Right cardiac atrium (tissue), 5 donors: Measurements from ENCODE around the gene TIAM2. TPM values are rescaled to one million over a fixed set of nuclear protein-coding genes. Genes with fewer than 3 reads are reported as not detected.
"Not testable (repeated sequence)": the region's sequence is repeated elsewhere in the genome, so short reads cannot be mapped to it uniquely, and the experiment has no call there.

Experiments
- ATAC-seq, 2 donors: fragments of 200-7000 bp; cut with Tn5 transposase; one replicate each; pipeline versions ENCODE4 v1.8.0 to v1.9.1; 2020; ENCODE audit warnings: moderate library complexity in 2 of 2, mild to moderate bottlenecking in 1 of 2
- DNase-seq, 3 donors: peaks; one replicate each; pipeline ENCODE4 v3.0.0-alpha.2; 2020
- H3K27ac ChIP-seq: one replicate; pipeline ENCODE4 v1.5.1; 2013; ENCODE audit warnings: mild to moderate bottlenecking, low read length, control low read depth, moderate library complexity
- H3K27me3 ChIP-seq: one replicate; pipeline ENCODE4 v1.6.1; 2013; ENCODE audit not compliant: control insufficient read depth, insufficient read depth
- H3K4me1 ChIP-seq: one replicate; pipeline ENCODE4 v1.6.1; 2013; ENCODE audit warnings: low read length; ENCODE audit not compliant: control insufficient read depth, insufficient read depth
- H3K4me3 ChIP-seq: one replicate; pipeline ENCODE4 v1.5.1; 2013; ENCODE audit warnings: low read length, control low read depth
- H3K9me3 ChIP-seq: one replicate; pipeline ENCODE4 v1.6.1; 2013; ENCODE audit warnings: low read length; ENCODE audit not compliant: control insufficient read depth
- WGBS: extraction: QIAGEN DNeasy Blood & Tissue Kit; methylation state at CpG from one replicate; pipeline ENCODE4 v1.1.7; 2013; 5-methylcytosine and 5-hydroxymethylcytosine counted together
- intact Hi-C, 4 donors: fragments of 100-400 bp; cut with DNase I; formaldehyde crosslinking; loops; one replicate each; pipeline versions ENCODE4 v1.11.0 to v1.14.0; 2022 to 2023
- polyA plus RNA-seq: library from polyadenylated mRNA; stranded (reverse); fragments of 200-250 nt; gene quantifications from one replicate; pipeline ENCODE4 v1.2.3, GENCODE V29; 2013
- total RNA-seq, 4 donors: library from RNA; stranded (reverse); fragmentation: NEBNext Ultra II Directional; extraction: Animal tissue kit (Norgen Biotek cat#: 25700); gene quantifications; one replicate each; pipeline ENCODE4 v1.2.1, GENCODE V29; 2021
- donor health status: healthy with polysubstance abuse.
- donor health status: DM: no; HTN: yes; CAD: no.
- donor health status: DM: no; HTN: no; CAD: no.
- donor health status: DM: no; HTN: yes; CAD: no; lungs with severe emphysema.
- donor health status: DM: yes; HTN: yes; CAD: no.

TIAM2 gene
- total and polyA plus RNA-seq, 5 donors: 6.6 to 13.9 (median 11.8) TPM

DNA sequence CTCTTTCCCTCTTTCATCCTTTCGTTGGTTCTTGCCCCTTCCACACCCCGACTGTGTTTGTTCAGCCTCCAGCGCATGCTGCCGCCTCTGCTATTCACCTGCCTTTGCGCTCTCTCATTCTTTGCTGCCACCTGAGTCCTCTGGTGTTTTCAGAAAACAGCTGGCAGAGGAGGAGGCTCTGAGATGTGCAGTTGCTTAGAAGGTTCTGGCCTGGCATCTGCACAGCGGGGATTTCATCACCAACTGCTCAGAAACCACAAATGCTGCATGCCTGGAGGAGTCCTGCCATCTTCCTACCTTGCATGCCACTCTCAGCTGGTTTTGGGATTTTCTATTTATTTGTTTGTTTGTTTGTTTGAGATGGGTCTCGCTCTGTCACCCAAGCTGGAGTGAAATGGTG lies 229.5 kb downstream of the TIAM2 start:
- WGBS: 91% methylated on average over 7 of the region's 7 CpGs
- no peak for ATAC-seq

DNA sequence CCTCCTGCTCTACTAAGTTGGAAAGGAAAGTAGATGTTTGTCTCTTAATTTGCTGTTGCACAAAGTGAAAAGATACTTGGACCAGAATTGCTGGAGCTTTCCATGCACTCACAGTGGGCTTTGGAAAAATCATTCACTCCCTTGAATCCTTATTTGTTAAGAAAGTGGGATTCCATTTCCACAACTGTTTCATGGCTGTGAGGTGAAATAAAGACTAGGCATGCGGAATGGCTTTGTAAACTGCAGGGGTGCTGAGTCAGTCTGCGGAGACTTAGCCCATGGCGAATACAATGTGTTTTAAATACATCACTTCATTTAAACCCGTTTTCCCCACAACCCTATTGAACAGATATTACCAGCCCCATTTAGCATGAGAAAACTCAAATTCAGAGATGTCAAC lies 231.9 kb downstream of the TIAM2 start:
- Histone ChIP-seq H3K27ac (no peak overlapping the region), H3K9me3 (no peaks in the 10 kb centered on the region), H3K27me3 (no peaks in the 10 kb centered on the region), H3K4me1 (no peaks in the 10 kb centered on the region), H3K4me3 (no peak overlapping the region)
- ATAC-seq (no peak), DNase-seq (no peak)
- WGBS: 93% methylated on average over 4 of the region's 4 CpGs
- intact Hi-C loops: no loop called here

More for the DNA sequence above, 229.5 kb downstream of the TIAM2 start:
- no peaks in the 10 kb centered on the region for H3K27me3 ChIP-seq
- H3K27ac ChIP-seq: no peak overlapping the region
- DNase-seq: no peak
- intact Hi-C loops: no loop called here
- no peaks in the 10 kb centered on the region for H3K9me3 ChIP-seq
- no peaks in the 10 kb centered on the region for H3K4me1 ChIP-seq
- H3K4me3 ChIP-seq: no peak overlapping the region

DNA sequence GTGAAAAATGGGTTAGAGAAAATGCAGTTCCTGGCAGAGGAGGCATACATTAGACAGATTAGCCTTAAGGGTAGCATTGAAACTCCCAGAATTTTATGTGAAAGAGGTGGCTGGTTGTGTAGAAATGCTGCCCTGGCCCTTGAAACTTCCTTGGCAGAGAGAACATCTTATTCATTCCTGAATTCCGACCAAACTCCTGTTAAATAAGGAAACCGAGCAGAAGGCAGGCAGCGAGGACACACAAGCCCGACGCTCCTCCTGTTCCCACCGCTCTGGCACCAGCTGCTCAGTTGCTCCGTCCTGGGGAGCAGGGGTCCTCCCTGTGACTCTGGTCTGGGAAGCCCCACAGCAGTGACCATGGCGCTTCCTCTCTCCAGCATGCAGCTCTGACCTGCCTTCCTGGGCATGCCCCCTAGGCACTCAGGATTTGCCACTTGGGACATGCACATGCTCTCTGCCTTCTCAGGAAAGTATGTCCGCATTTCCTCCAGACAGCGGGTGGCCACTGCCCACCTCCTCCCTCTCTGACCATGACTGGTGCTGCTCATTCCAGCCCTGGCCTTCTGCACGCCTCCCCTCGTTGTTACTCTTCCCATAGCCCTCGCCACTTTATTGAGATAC lies 233.5 kb downstream of the TIAM2 start:
- H3K4me1 ChIP-seq: no peaks in the 10 kb centered on the region
- H3K4me3 ChIP-seq: no peak overlapping the region
- no peaks in the 10 kb centered on the region for H3K27me3 ChIP-seq
- no peak overlapping the region for H3K27ac ChIP-seq
- DNase-seq: no peak
- intact Hi-C loops: no loop called here
- no peaks in the 10 kb centered on the region for H3K9me3 ChIP-seq
- peak; percentile 44 to 48 for ATAC-seq
- 66% methylated on average over 13 of the region's 13 CpGs for WGBS

DNA sequence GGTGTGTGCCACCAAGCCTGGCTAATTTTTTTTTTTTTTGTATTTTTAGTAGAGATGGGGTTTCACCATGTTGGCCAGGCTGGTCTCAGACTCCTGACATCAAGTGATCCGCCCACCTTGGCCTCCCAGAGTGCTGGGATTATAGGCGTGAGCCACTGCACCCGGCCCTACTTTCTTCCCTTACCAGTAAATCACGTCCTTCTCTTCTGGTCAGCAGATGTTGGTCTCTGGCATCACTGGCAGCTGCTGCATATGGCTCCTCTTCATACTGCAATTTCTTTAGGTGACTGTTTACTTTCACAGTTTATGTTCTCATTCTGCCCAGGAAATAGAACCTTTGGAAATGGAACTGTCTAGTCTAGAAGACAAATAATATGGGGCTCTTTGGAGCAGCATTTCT lies 235.9 kb downstream of the TIAM2 start:
- intact Hi-C loops, H3K9me3 ChIP-seq, H3K27ac ChIP-seq, H3K27me3 ChIP-seq, ATAC-seq, DNase-seq, H3K4me1 ChIP-seq, H3K4me3 ChIP-seq: not testable (repeated sequence)
- 95% methylated on average over 4 of the region's 4 CpGs for WGBS

DNA sequence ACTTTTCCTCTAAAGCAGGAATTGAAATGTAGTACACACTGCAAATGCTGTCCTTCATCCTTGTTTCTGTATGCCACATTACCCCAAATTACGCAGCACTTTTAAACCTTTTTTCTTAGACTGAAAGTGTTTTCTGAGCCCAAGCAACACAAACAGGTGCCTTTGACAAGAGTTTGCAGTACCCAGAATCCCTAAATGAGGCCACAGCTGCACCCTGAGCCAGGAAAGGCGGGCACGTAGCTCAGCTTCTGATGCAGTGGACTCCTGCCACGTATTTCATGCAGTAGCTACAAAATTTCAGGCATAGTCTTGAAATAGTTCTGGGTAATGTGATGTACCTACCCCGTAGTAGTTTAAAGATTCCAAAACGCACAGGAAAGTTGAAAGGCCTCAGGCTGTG lies 237.7 kb downstream of the TIAM2 start:
- no peak for ATAC-seq
- Histone ChIP-seq H3K27me3 (no peaks in the 10 kb centered on the region), H3K27ac (no peak overlapping the region), H3K4me1 (no peaks in the 10 kb centered on the region), H3K9me3 (no peaks in the 10 kb centered on the region), H3K4me3 (no peak overlapping the region)
- 90% methylated on average over 6 of the region's 6 CpGs for WGBS
- DNase-seq: no peak
- intact Hi-C loops: no loop called here

DNA sequence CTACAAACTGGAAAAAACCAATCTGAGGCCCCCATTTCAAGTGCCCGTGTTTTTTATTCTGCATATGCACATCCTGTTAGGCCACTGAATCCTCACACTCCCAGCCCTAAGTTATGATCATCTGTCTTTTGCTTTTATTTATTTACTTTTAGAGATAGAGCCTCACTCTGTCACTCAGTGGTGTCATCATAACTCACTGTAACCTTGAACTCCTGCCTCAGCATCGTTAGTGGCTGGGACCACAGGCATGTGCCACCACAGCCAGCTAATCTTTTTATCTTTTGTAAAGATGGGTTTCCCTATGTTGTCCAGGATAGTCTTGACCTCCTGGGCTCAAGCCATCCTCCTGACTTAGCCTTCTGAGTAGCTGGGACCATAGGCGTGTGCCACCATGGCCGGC lies 239.1 kb downstream of the TIAM2 start:
- DNase-seq (no peak), ATAC-seq (no peak)
- Histone ChIP-seq H3K9me3 (no peaks in the 10 kb centered on the region), H3K27ac (no peak overlapping the region), H3K27me3 (no peaks in the 10 kb centered on the region), H3K4me1 (no peaks in the 10 kb centered on the region), H3K4me3 (no peak overlapping the region)
- whole genome bisulfite sequencing: 86% methylated on average over 4 of the region's 4 CpGs
- intact Hi-C loops: no loop called here

DNA sequence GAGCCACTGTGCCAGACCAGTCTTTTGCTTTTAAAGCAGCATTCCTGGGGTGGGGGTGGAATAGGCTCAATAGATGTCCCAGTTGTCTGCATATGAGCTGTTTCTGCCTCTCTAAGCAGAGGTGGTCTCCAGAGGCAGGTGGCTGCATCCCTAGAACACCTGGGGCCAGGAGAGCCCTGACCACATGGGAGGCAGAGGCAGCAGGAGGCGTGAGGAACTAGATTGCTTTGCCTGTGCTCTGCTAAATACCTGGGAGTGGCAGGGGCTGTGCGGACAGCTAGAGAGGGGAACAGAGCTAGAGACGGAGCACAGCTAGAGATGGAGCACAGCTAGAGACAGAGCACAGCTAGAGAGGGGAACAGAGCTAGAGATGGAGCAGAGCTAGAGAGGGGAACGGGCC lies 239.6 kb downstream of the TIAM2 start:
- 83% methylated on average over 4 of the region's 4 CpGs for WGBS
- Histone ChIP-seq H3K27me3 (no peaks in the 10 kb centered on the region), H3K4me1 (no peaks in the 10 kb centered on the region), H3K27ac (no peak overlapping the region), H3K4me3 (no peak overlapping the region), H3K9me3 (no peaks in the 10 kb centered on the region)
- peak in 1 of 2 donors; percentile 20 for ATAC-seq
- intact Hi-C loops: no loop called here
- DNase-seq: no peak

DNA sequence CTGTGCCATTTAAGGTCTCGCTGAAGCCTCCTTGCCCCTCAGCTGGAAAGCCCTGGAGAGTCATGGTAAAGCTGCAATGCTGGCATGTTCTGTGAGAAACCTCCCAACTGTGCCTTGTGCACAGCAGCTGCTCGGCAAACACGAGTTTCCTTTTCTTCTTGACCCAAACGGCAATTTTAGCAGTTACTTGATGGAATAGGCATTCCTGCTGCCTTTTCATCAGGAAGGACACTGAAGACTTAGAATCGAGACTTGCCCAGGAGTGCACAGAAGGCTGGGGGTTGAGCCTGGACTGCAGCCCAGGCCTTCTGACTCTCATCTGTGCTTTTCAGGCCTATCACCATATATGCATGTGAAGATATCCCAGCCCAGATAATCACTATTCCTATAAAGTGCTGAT lies 240.0 kb downstream of the TIAM2 start:
- Histone ChIP-seq H3K9me3 (no peaks in the 10 kb centered on the region), H3K4me1 (no peaks in the 10 kb centered on the region), H3K27ac (no peak overlapping the region), H3K27me3 (no peaks in the 10 kb centered on the region), H3K4me3 (no peak overlapping the region)
- 57% methylated on average over 5 of the region's 5 CpGs for WGBS
- no peak for DNase-seq
- intact Hi-C loops: no loop called here
- ATAC-seq: no peak

DNA sequence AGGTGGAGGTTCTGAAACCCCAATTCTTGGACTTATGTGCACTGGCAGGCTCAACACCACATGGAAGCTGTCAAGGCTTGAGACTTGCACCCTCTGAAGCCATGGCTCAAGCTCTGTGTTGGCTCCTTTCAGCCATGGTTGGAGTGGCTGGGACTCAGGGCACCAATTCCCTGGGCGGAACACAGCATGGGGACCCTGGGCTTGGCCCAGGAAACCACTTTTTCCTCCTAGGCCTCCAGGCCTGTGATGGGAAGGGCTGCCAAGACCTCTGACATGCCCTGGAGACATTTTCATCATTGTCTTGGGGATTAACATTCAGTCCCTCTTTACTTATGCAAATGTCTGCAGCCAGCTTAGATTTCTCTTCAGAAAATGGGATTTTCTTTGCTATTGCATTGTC lies 242.5 kb downstream of the TIAM2 start:
- Histone ChIP-seq H3K9me3 (no peaks in the 10 kb centered on the region), H3K4me1 (no peaks in the 10 kb centered on the region), H3K27ac (no peak overlapping the region), H3K27me3 (no peaks in the 10 kb centered on the region), H3K4me3 (no peak overlapping the region)
- intact Hi-C loops: no loop called here
- ATAC-seq (no peak), DNase-seq (no peak)
- WGBS: 93% methylated on average over 1 of the region's 1 CpG

DNA sequence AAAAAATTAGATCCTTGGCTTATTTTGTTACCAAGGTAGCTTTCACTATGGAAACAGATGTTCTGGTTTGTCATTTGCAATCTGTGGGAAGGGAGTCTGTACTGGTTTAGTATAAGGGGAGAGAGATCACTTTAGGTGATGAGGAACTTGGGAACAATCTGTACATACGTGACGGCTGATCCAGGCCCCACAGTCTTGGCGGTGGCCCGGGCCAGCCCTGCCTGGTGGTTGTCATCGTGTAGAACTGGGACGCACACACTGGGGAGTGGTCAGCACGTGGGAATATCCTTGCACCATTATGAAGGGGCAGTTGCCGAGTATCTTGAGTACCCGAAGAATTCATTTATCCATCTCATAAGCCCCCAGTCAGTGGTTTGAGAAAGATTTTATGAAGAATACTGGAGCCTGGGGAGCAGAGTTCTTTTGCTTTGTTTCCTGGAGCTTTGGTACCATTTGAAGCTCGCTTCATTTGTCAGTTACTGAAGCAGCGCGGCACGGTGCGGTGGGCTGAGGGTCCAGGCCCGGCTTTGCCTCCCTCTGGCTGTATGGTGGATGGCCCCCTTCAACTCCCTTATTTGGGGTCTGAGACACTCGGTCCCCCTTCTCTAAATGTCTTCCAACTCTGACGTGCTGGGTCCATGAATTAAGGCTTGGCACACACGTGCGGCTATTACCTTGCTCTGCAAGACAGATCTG lies 245.9 kb downstream of the TIAM2 start:
- 95% methylated on average over 19 of the region's 19 CpGs for WGBS
- intact Hi-C loops: loop anchor here in 1 of 4 donors (10.0 kb wide), 1 partner anchor 356 kb away; no protein-coding TSS in a partner anchor

DNA sequence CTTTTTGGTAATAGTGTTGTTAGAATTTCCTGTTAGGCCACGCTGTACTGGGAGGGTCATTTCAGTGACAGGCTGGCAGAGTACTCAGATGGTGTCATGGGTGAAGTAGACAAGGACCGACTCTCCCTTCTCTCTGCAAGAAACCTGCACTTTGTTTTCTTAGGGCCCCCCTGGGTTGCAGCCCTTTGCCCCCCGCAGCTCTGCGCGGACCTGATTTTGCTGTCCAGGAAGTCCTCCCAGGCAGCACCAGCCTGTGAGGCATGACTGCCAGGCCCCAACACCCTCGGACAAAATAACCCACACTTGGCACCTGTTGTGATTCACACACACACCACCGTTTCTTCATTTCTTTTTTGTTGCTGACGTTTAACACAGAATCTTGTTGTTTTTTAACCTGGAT lies 246.9 kb downstream of the TIAM2 start:
- Histone ChIP-seq H3K27ac (no peak overlapping the region), H3K4me3 (no peak overlapping the region), H3K9me3 (no peaks in the 10 kb centered on the region), H3K4me1 (no peaks in the 10 kb centered on the region), H3K27me3 (no peaks in the 10 kb centered on the region)
- ATAC-seq (no peak), DNase-seq (no peak)
- intact Hi-C loops: loop anchor here in 1 of 4 donors (10.0 kb wide), 1 partner anchor 357 kb away; no protein-coding TSS in a partner anchor
- 74% methylated on average over 8 of the region's 8 CpGs for WGBS

More for the DNA sequence above, 245.9 kb downstream of the TIAM2 start:
- H3K27me3 ChIP-seq: no peaks in the 10 kb centered on the region
- H3K4me1 ChIP-seq: no peaks in the 10 kb centered on the region
- no peak overlapping the region for H3K4me3 ChIP-seq
- no peaks in the 10 kb centered on the region for H3K9me3 ChIP-seq
- ATAC-seq: peak in 1 of 2 donors; percentile 29
- no peak overlapping the region for H3K27ac ChIP-seq
- DNase-seq: no peak
